PFSK-1 (cell line): ENCODE data around the gene TBC1D17.

Experiments used
- FOXP2 ChIP-seq: optimal IDR thresholded peaks from 2 replicates; pipeline ENCODE3; 2011; ENCODE audit warnings: borderline replicate concordance, control low read depth, inconsistent platforms; ENCODE audit not compliant: insufficient read depth; ENCODE audit errors: extremely low read length, extremely low read depth
- POLR2AphosphoS5 ChIP-seq: IDR thresholded peaks from 2 replicates; pipeline ENCODE4 v1.6.1; 2012; ENCODE audit warnings: low read depth, mild to moderate bottlenecking, control low read depth, low read length, moderate library complexity
- SIN3A ChIP-seq: IDR thresholded peaks from 2 replicates; pipeline ENCODE4 v1.6.1; 2012; ENCODE audit warnings: mild to moderate bottlenecking, low read length, moderate library complexity, borderline replicate concordance; ENCODE audit not compliant: insufficient read depth
- TAF1 ChIP-seq: IDR thresholded peaks from 2 replicates; pipeline ENCODE4 v1.6.1; 2012; ENCODE audit warnings: low read length, control low read depth, borderline replicate concordance; ENCODE audit not compliant: insufficient read depth

GRCh38 chr19:49873834-49874233 lies 3.7 kb upstream of the TBC1D17 start:
- no peak for TF ChIP-seq SIN3A
- TF ChIP-seq FOXP2, result no peak
- no peak for TF ChIP-seq TAF1
- TF ChIP-seq POLR2AphosphoS5, result no peak
